Measurements from ENCODE around the gene KCNJ11.

- no peak for TF ChIP-seq CTCF (IDR thresholded peaks at IDR 0.05; ENCODE audit: low read length)
- no peak for TF ChIP-seq EZH2 (IDR thresholded peaks at IDR 0.05; ENCODE audit: borderline replicate concordance, low read length)
Observed at GRCh38 chr11:17379383-17380180, 8.9 kb downstream of the KCNJ11 start.

All from OCI-LY1 (cell line).